SK-N-SH treated with all-trans-retinoic acid at 6 μM for 48 hours (cell line): ENCODE data around the gene PCGF6.

Source experiments
- ATAC-seq: fragments of 200-7000 bp; cut with Tn5 transposase; 3 replicates; pipeline ENCODE4 v1.9.1; 2020; ENCODE audit warnings: mild to moderate bottlenecking, moderate library complexity
- ARNTL ChIP-seq: fragments of 450-650 bp; formaldehyde crosslinking; IDR thresholded peaks from 2 replicates; pipeline ENCODE4 v1.5.0; 2020; ENCODE audit warnings: low read depth, mild to moderate bottlenecking, moderate library complexity, borderline replicate concordance
- BACH2 ChIP-seq: fragments of 250-450 bp; sonication (Bioruptor Pico); IDR thresholded peaks from 2 replicates; pipeline ENCODE4 v1.9.0; 2021; ENCODE audit warnings: mild to moderate bottlenecking, borderline replicate concordance
- CSDC2 ChIP-seq: fragments of 250-450 bp; sonication (Bioruptor Pico); IDR thresholded peaks from 2 replicates; pipeline ENCODE4 v1.5.0; 2020; ENCODE audit warnings: mild to moderate bottlenecking, moderate library complexity
- CSRNP3 ChIP-seq: fragments of 250-450 bp; sonication (Bioruptor Pico); IDR thresholded peaks from 2 replicates; pipeline ENCODE4 v1.5.1; 2021; ENCODE audit warnings: mild to moderate bottlenecking, moderate library complexity
- GLIS3 ChIP-seq: fragments of 250-450 bp; sonication (Bioruptor Pico); IDR thresholded peaks from 2 replicates; pipeline ENCODE4 v1.5.0; 2020; ENCODE audit warnings: mild to moderate bottlenecking, moderate library complexity
- ISL1 ChIP-seq: fragments of 250-450 bp; sonication (Bioruptor Pico); IDR thresholded peaks from 2 replicates; pipeline ENCODE4 v2.1.2; 2022; ENCODE audit warnings: mild to moderate bottlenecking, moderate library complexity
- OSR1 ChIP-seq: fragments of 250-450 bp; sonication (Bioruptor Pico); IDR thresholded peaks from 2 replicates; pipeline ENCODE4 v1.8.0; 2022; ENCODE audit warnings: moderate library complexity, mild to moderate bottlenecking, inconsistent platforms
- PATZ1 ChIP-seq: fragments of 250-450 bp; sonication (Bioruptor Pico); IDR thresholded peaks from 2 replicates; pipeline ENCODE4 v1.8.0; 2020; ENCODE audit warnings: mild to moderate bottlenecking, moderate library complexity, borderline replicate concordance
- POU6F1 ChIP-seq: fragments of 250-450 bp; sonication (Bioruptor Pico); IDR thresholded peaks from 2 replicates; pipeline ENCODE4 v1.8.0; 2021; ENCODE audit warnings: low read depth, mild to moderate bottlenecking, moderate library complexity, borderline replicate concordance
- PPARA ChIP-seq: fragments of 250-450 bp; sonication (Bioruptor Pico); IDR thresholded peaks from 2 replicates; pipeline ENCODE4 v1.5.0; 2020; ENCODE audit warnings: mild to moderate bottlenecking, borderline replicate concordance
- RARB ChIP-seq: fragments of 250-450 bp; sonication (Bioruptor Pico); IDR thresholded peaks from 2 replicates; pipeline ENCODE4 v1.8.0; 2021; ENCODE audit warnings: mild to moderate bottlenecking, moderate library complexity
- SNAI2 ChIP-seq: fragments of 250-450 bp; sonication (Bioruptor Pico); IDR thresholded peaks from 2 replicates; pipeline ENCODE4 v1.5.0; 2020; ENCODE audit warnings: mild to moderate bottlenecking, moderate library complexity
- TCF4 ChIP-seq: fragments of 250-450 bp; sonication (Bioruptor Pico); IDR thresholded peaks from 2 replicates; pipeline ENCODE4 v1.8.0; 2021; ENCODE audit warnings: mild to moderate bottlenecking, moderate library complexity, borderline replicate concordance
- TSHZ2 ChIP-seq: fragments of 250-450 bp; sonication (Bioruptor Pico); IDR thresholded peaks from 2 replicates; pipeline ENCODE4 v1.5.0; 2020; ENCODE audit warnings: mild to moderate bottlenecking, moderate library complexity
- ZC3H10 ChIP-seq: fragments of 250-450 bp; sonication (Bioruptor Pico); IDR thresholded peaks from 2 replicates; pipeline ENCODE4 v1.5.1; 2021; ENCODE audit warnings: mild to moderate bottlenecking, moderate library complexity
- ZFP3 ChIP-seq: fragments of 250-450 bp; sonication (Bioruptor Pico); IDR thresholded peaks from 2 replicates; pipeline ENCODE4 v1.5.0; 2020; ENCODE audit warnings: mild to moderate bottlenecking, moderate library complexity
- ZFP30 ChIP-seq: fragments of 450-650 bp; formaldehyde crosslinking; IDR thresholded peaks from 2 replicates; pipeline ENCODE4 v1.5.0; 2022; ENCODE audit warnings: mild to moderate bottlenecking, moderate library complexity
- ZNF565 ChIP-seq: fragments of 450-650 bp; formaldehyde crosslinking; conservative IDR thresholded peaks from 2 replicates; pipeline ENCODE4 v1.5.0; 2020; ENCODE audit warnings: low read depth, mild to moderate bottlenecking, moderate library complexity
- ZNF70 ChIP-seq: fragments of 450-650 bp; formaldehyde crosslinking; IDR thresholded peaks from 2 replicates; pipeline ENCODE4 v1.5.0; 2020; ENCODE audit warnings: mild to moderate bottlenecking, moderate library complexity
- ZNF8 ChIP-seq: fragments of 450-650 bp; formaldehyde crosslinking; IDR thresholded peaks from 2 replicates; pipeline ENCODE4 v1.5.0; 2020; ENCODE audit warnings: mild to moderate bottlenecking, moderate library complexity

The PCGF6 gene

GRCh38 chr10:103394180-103394579 is 43.2 kb upstream of the PCGF6 start (continued):
- no peak for TF ChIP-seq TSHZ2
- no peak for TF ChIP-seq ZNF70 (CRISPR knock-in tag)
- TF ChIP-seq SNAI2 (CRISPR knock-in tag): no peak
- no peak for TF ChIP-seq ZNF565

GRCh38 chr10:103382769-103383168 is 31.8 kb upstream of the PCGF6 start:
- no peak for ATAC-seq
- TF ChIP-seq SNAI2 (CRISPR knock-in tag) (no peak), ZNF8 (CRISPR knock-in tag) (no peak), PATZ1 (CRISPR knock-in tag) (no peak), BACH2 (no peak), ZFP30 (CRISPR knock-in tag) (no peak), TCF4 (no peak), RARB (CRISPR knock-in tag) (no peak), CSDC2 (no peak), OSR1 (CRISPR knock-in tag) (no peak), ISL1 (CRISPR knock-in tag) (no peak)
- TF ChIP-seq, all 23 proteins: peak for 0

- ATAC-seq: no peak
- TF ChIP-seq POU6F1 (CRISPR knock-in tag): no peak
- TF ChIP-seq CSDC2: no peak
- no peak for TF ChIP-seq PPARA (CRISPR knock-in tag)
- TF ChIP-seq OSR1 (CRISPR knock-in tag): no peak
- TF ChIP-seq ZNF565: no peak
- TF ChIP-seq CSRNP3 (CRISPR knock-in tag): no peak
- TF ChIP-seq ZFP3 (CRISPR knock-in tag): no peak
- TF ChIP-seq PATZ1 (CRISPR knock-in tag): no peak
- TF ChIP-seq GLIS3: no peak
- TF ChIP-seq TSHZ2: no peak
- TF ChIP-seq RARB (CRISPR knock-in tag): no peak
- no peak for TF ChIP-seq BACH2
- no peak for TF ChIP-seq SNAI2 (CRISPR knock-in tag)
- TF ChIP-seq ISL1 (CRISPR knock-in tag): no peak
- TF ChIP-seq ZC3H10 (CRISPR knock-in tag): no peak
- no peak for TF ChIP-seq ARNTL
- TF ChIP-seq TCF4: no peak
These were observed 23.3 kb upstream of the PCGF6 start for GRCh38 chr10:103374263-103374662.
